Epithelial cell of esophagus (primary cell): ENCODE data around the gene ZNF691.
A peak's percentile ranks its signal among the peaks of the same experiment; 100 is the strongest.
"Not testable (repeated sequence)": the region's sequence is repeated elsewhere in the genome, so short reads cannot be mapped to it uniquely, and the experiment has no call there.

Experiments
- DNase-seq: peaks from one replicate; pipeline ENCODE4 v3.0.0; 2010; ENCODE audit warnings: low read depth
- H3K4me3 ChIP-seq: 2 replicates; pipeline ENCODE4 v1.5.1; 2011; ENCODE audit warnings: mild to moderate bottlenecking, low read length, control low read depth
- CTCF ChIP-seq: IDR thresholded peaks from 2 replicates; pipeline ENCODE4 v1.5.1; 2011; ENCODE audit warnings: low read depth, mild to moderate bottlenecking, low read length, control low read depth, inconsistent platforms; ENCODE audit not compliant: insufficient read depth; ENCODE audit errors: missing control alignments

ZNF691 gene

GRCh38 chr1:42807056-42807668 is 39.3 kb upstream of the ZNF691 start:
- no peak for DNase-seq
- no peak for TF ChIP-seq CTCF
- H3K4me3 ChIP-seq, result no peak overlapping the region

GRCh38 chr1:42814815-42815214 is 31.6 kb upstream of the ZNF691 start:
- not testable (repeated sequence) for H3K4me3 ChIP-seq, DNase-seq

GRCh38 chr1:42815941-42816584 is 30.4 kb upstream of the ZNF691 start:
- DNase-seq, result peak; percentile 5
- no peak for TF ChIP-seq CTCF
- H3K4me3 ChIP-seq, result peak overlapping the region; percentile 71

- no peak for TF ChIP-seq CTCF
- H3K4me3 ChIP-seq, result peak within 1 kb of the TSS; percentile 71
- peak; percentile 86 for DNase-seq
Observed at GRCh38 chr1:42816585-42817439, 29.6 kb upstream of the ZNF691 start, which contains the start of the genes ERMAP and SVBP. Gene ERMAP, plus strand, starts transcription at chr1:42817122. Its CDS starts 13,327 bp downstream, at chr1:42830449. Gene SVBP, minus strand, starts transcription at chr1:42817397. Its CDS starts 853 bp downstream, at chr1:42816544.

GRCh38 chr1:42817440-42817767 is 29.0 kb upstream of the ZNF691 start:
- TF ChIP-seq CTCF, result no peak
- peak overlapping the region; percentile 32 for H3K4me3 ChIP-seq
- no peak for DNase-seq

- no peak overlapping the region for H3K4me3 ChIP-seq
- TF ChIP-seq CTCF, result no peak
- DNase-seq, result no peak
Observed at GRCh38 chr1:42817976-42818375, 28.4 kb upstream of the ZNF691 start.

DNA sequence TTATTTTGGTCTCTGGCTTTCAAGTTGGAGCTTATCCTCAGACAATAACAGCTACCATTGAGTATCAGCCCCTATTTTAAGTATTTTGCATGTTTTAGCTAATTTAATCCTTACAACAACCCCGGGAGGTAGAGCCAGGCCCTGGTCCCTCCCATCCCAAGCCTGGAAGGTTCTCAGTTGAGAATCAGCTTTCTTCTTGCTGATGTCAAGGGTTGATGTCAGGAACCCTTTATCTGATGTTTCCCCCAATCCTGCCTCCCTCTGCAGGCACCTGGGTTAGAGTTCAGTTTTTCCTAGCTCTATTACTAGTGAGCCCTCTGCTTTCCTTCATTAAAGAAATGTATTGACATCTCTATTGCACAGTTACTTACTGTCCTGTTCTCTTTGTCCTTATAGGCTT is 25.6 kb upstream of the ZNF691 start:
- DNase-seq, result no peak
- no peak for TF ChIP-seq CTCF
- H3K4me3 ChIP-seq, result no peak overlapping the region
